Sigmoid colon (tissue), 7 donors: ENCODE measurements around the gene DIS3L. TPM values are rescaled to one million over a fixed set of nuclear protein-coding genes. Genes with fewer than 3 reads are reported as not detected.

Experiments
- DNase-seq: peaks from one replicate; pipeline ENCODE4 v3.0.0-alpha.2; 2019
- H3K27ac ChIP-seq, 4 donors: fragments of 200-600 bp; sonication (generic); one replicate each; pipeline ENCODE4 v1.5.1; 2016 to 2019; ENCODE audit warnings: mild to moderate bottlenecking in 1 of 4
- H3K27me3 ChIP-seq, 3 donors: fragments of 200-600 bp; sonication (generic); one replicate each; pipeline ENCODE4 v1.5.1; 2019; ENCODE audit warnings: mild to moderate bottlenecking in 1 of 3
- H3K36me3 ChIP-seq, 4 donors: fragments of 200-600 bp; sonication (generic); one replicate each; pipeline ENCODE4 v1.5.1; 2016 to 2019
- H3K4me1 ChIP-seq, 4 donors: fragments of 200-600 bp; sonication (generic); one replicate each; pipeline ENCODE4 v1.5.1; 2017 to 2019
- H3K4me3 ChIP-seq, 4 donors: fragments of 200-600 bp; sonication (generic); one replicate each; pipeline ENCODE4 v1.5.1; 2017 to 2019; ENCODE audit warnings: mild to moderate bottlenecking in 2 of 4, moderate library complexity in 1 of 4
- H3K9me3 ChIP-seq, 4 donors: fragments of 200-600 bp in 3 of 4; sonication (generic) in 3 of 4; one replicate each; pipeline versions ENCODE4 v1.5.1 to v1.6.1; 2013 to 2019
- EP300 ChIP-seq, 4 donors: sonication (generic); formaldehyde crosslinking; IDR thresholded peaks; one replicate each; pipeline ENCODE4 v1.6.1; 2017; ENCODE audit warnings: antibody characterized with exemption in 4 of 4
- POLR2A ChIP-seq, 2 donors: fragments of 450-650 bp; IDR thresholded peaks; one replicate each; pipeline ENCODE4 v1.6.1; 2016; ENCODE audit warnings: antibody characterized with exemption in 2 of 2, mild to moderate bottlenecking in 2 of 2, moderate library complexity in 2 of 2
- POLR2AphosphoS5 ChIP-seq, 4 donors: sonication (generic); formaldehyde crosslinking; IDR thresholded peaks; one replicate each; pipeline ENCODE4 v1.6.1; 2017; ENCODE audit warnings: antibody characterized with exemption in 4 of 4
- WGBS, 2 donors: extraction: QIAGEN DNeasy Blood & Tissue Kit; methylation state at CpG; one replicate each; pipeline ENCODE4 v1.1.7; 2013; 5-methylcytosine and 5-hydroxymethylcytosine counted together
- intact Hi-C: fragments of 100-400 bp; cut with DNase I; formaldehyde crosslinking; loops from one replicate; pipeline ENCODE4 v1.15.1; 2023
- polyA plus RNA-seq, 3 donors: library from polyadenylated mRNA; stranded (reverse); fragments of 200-250 nt; gene quantifications; one replicate each; pipeline ENCODE4 v1.2.3, GENCODE V29; 2013
- total RNA-seq, 4 donors: library from RNA; depleted of rRNA; stranded (reverse); fragments of >200 nt; gene quantifications; one replicate each; pipeline ENCODE4 v1.1.0, GENCODE V29; 2016
- TF ChIP-seq, protein P1 (sequence below), 4 experiments: fragments of 450-650 bp in 3 of 4; fragments of 200-600 bp in 1 of 4; IDR thresholded peaks; one replicate each; pipeline ENCODE4 v1.5.1; 2016 to 2019; ENCODE audit warnings: antibody characterized with exemption in 4 of 4, mild to moderate bottlenecking in 3 of 4, moderate library complexity in 2 of 4
- donor health status: healthy with polysubstance abuse.
- donor health status: Bipolar disorder and iron deficiency.
- donor health status: healthy.

Gene DIS3L
- total and polyA plus RNA-seq, 7 donors: 5.3 to 52.3 (median 29.5) TPM

DNA sequence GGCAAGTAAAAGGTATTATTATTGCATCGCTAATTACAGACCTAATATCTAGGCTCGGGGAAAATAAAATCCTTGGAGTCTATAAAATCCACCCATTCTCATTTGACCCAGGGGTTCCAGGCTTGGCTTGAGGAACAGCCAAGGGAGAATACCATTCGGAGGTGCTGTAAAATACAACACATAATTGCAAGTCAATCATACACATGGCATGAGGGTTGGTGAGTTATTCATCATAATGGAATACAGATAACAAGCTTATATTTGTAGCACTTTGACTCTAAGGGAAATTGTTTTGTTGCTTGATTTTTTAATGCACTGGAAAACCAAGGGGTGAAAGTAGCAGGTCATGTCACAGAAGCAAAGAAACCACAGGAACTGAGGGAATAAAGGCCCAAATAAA lies 16.8 kb upstream of the DIS3L start:
- no peak overlapping the region for H3K27ac ChIP-seq
- H3K4me1 ChIP-seq: no peaks in the 10 kb centered on the region
- TF ChIP-seq POLR2A (IDR thresholded peaks at IDR 0.05) (no peak), POLR2AphosphoS5 (IDR thresholded peaks at IDR 0.05) (no peak)
- H3K27me3 ChIP-seq: no peaks in the 10 kb centered on the region
- intact Hi-C loops: no loop called here
- no peak for DNase-seq
- WGBS, 2 donors: 76 to 85% methylated on average over 3 of the region's 3 CpGs
- H3K4me3 ChIP-seq: no peak overlapping the region
- no peaks in the 10 kb centered on the region for H3K9me3 ChIP-seq
- no peaks in the 10 kb centered on the region for H3K36me3 ChIP-seq

DNA sequence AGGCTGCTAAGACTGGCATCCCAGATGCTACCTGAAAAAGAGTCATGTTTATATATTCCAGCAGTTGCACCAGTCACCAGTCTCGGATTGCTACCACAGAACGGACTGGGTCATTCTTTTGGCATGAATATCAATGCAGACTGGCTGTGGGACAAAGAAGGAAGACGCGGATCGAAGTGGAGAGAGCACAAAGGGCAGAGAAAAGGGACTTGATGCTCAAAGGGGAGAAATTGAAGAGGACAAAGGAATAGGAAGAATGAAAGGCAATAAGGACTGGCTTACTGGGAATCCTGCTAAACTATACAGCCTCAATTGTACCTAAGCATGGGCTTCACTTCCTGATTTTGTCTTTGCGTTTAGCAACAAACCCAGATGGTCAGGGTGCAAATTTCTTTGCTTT lies 15.3 kb upstream of the DIS3L start:
- no peak for DNase-seq
- intact Hi-C loops: no loop called here
- H3K27me3 ChIP-seq: no peaks in the 10 kb centered on the region
- no peaks in the 10 kb centered on the region for H3K4me1 ChIP-seq
- H3K36me3 ChIP-seq: no peaks in the 10 kb centered on the region
- no peak overlapping the region for H3K4me3 ChIP-seq
- 90 to 94% methylated on average over 6 of the region's 6 CpGs for WGBS, 2 donors
- H3K27ac ChIP-seq: no peak overlapping the region
- TF ChIP-seq EP300 (IDR thresholded peaks at IDR 0.05) (no peak), POLR2A (IDR thresholded peaks at IDR 0.05) (no peak), POLR2AphosphoS5 (IDR thresholded peaks at IDR 0.05) (no peak)
- TF ChIP-seq, protein P1, sequence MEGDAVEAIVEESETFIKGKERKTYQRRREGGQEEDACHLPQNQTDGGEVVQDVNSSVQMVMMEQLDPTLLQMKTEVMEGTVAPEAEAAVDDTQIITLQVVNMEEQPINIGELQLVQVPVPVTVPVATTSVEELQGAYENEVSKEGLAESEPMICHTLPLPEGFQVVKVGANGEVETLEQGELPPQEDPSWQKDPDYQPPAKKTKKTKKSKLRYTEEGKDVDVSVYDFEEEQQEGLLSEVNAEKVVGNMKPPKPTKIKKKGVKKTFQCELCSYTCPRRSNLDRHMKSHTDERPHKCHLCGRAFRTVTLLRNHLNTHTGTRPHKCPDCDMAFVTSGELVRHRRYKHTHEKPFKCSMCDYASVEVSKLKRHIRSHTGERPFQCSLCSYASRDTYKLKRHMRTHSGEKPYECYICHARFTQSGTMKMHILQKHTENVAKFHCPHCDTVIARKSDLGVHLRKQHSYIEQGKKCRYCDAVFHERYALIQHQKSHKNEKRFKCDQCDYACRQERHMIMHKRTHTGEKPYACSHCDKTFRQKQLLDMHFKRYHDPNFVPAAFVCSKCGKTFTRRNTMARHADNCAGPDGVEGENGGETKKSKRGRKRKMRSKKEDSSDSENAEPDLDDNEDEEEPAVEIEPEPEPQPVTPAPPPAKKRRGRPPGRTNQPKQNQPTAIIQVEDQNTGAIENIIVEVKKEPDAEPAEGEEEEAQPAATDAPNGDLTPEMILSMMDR (IDR thresholded peaks at IDR 0.05): no peak
- H3K9me3 ChIP-seq: no peaks in the 10 kb centered on the region

DNA sequence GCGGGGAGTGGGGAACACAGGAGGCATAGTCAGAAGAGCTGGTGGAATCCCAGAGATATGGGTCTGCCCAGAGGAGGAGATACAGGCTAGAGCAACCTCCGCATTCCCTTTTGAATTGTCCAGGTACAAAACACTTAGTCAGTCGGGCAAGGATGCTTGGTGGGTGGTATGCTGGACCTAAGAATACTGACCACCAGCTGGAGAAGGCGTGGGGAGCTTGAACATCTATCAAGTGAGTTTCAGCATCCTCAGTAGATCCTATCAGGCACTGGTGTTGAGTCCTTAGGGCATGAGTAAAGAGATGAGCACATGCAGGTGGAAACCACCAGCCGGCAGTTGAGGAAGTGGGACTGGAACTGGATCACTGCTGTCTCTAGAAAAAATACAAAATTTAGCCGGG lies 14.7 kb upstream of the DIS3L start:
- intact Hi-C loops: no loop called here
- Histone ChIP-seq H3K4me1 (no peaks in the 10 kb centered on the region), H3K4me3 (no peak overlapping the region), H3K27me3 (no peaks in the 10 kb centered on the region), H3K9me3 (no peaks in the 10 kb centered on the region), H3K27ac (no peak overlapping the region), H3K36me3 (no peaks in the 10 kb centered on the region)
- no peak for TF ChIP-seq POLR2AphosphoS5 (IDR thresholded peaks at IDR 0.05)
- no peak for TF ChIP-seq POLR2A (IDR thresholded peaks at IDR 0.05)
- TF ChIP-seq, protein P1 (IDR thresholded peaks at IDR 0.05): no peak
- TF ChIP-seq EP300 (IDR thresholded peaks at IDR 0.05): no peak
- DNase-seq: no peak
- 93 to 94% methylated on average over 6 of the region's 6 CpGs for WGBS, 2 donors

DNA sequence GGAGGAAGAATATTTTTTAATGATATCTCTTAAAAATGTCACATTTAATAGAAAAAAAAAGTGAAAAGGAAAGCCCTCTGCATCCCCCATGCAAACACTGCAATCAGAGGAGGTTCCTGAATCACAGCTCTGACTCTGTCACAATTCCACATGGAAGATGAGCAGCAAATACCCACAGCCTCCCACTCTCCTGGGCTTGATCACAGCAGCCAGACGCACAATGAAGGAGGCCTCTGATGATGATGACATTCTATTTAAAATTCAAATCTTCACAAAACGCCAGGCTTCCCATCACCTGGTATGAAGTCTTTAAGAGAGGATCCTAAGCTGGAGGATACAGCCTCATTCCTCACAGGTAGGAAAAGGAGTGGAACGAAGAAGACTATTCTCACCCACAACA lies 9.1 kb upstream of the DIS3L start:
- TF ChIP-seq, protein P1 (IDR thresholded peaks at IDR 0.05): no peak
- TF ChIP-seq POLR2AphosphoS5 (IDR thresholded peaks at IDR 0.05): no peak
- TF ChIP-seq POLR2A (IDR thresholded peaks at IDR 0.05): no peak
- TF ChIP-seq EP300 (IDR thresholded peaks at IDR 0.05): no peak
- no peaks in the 10 kb centered on the region for H3K9me3 ChIP-seq
- no peaks in the 10 kb centered on the region for H3K36me3 ChIP-seq
- H3K4me3 ChIP-seq: no peak overlapping the region
- WGBS, 2 donors: 91% methylated on average over 3 of the region's 3 CpGs
- no peaks in the 10 kb centered on the region for H3K27me3 ChIP-seq
- peaks cover 0 to 4% (median 2%) of the 10 kb centered on the region in 4 donors for H3K4me1 ChIP-seq
- intact Hi-C loops: no loop called here
- no peak for DNase-seq
- H3K27ac ChIP-seq: no peak overlapping the region

DNA sequence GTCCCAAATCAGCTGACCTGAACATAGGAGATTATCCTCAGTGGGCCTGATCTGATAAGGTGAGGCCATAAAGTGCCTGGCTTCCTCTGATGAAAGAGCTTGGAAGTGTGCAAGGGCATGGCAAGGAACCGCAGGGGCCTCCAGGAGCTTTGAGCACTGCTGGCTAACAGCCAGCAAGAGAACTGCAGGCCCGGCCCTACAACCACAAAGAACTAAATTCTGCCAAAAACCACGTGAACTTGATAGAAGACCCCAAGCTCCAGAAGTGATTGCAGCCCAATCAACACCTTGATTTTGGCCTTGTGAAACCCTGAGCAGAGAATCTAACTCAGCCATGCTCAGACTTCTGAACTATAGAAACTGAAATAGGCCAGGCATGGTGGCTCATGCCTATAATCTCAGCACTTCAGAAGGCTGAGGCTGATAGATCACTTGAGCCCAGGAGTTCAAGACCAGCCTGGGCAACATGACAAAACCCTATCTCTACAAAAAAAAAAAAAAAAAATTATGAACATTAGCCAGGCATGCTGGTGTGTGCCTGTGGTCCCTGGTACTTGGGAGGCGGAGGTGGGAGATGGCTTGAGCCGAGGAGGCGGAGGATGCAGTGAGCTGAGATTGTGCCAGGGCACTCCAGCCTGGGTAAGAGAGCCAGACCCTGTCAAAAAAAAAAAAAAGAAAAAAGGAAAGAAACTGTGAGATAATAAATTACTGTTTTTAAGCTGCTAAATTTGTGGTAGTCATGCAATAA lies 7.7 kb upstream of the DIS3L start:
- intact Hi-C loops: loop anchor here (5.0 kb wide), 1 partner anchor 33 kb away; the partner anchor contains the start of gene MEGF11
- Histone ChIP-seq H3K27me3 (no peaks in the 10 kb centered on the region), H3K27ac (no peak overlapping the region), H3K4me1 (peaks cover 0 to 4% (median 2%) of the 10 kb centered on the region in 4 donors), H3K9me3 (no peaks in the 10 kb centered on the region), H3K36me3 (no peaks in the 10 kb centered on the region), H3K4me3 (no peak overlapping the region)
- TF ChIP-seq EP300 (IDR thresholded peaks at IDR 0.05) (no peak), POLR2AphosphoS5 (IDR thresholded peaks at IDR 0.05) (no peak), POLR2A (IDR thresholded peaks at IDR 0.05) (no peak)
- TF ChIP-seq, protein P1 (IDR thresholded peaks at IDR 0.05): no peak
- WGBS, 2 donors: 67% methylated on average over 6 of the region's 6 CpGs
- no peak for DNase-seq
